Activated CD4-positive, CD25-positive, alpha-beta regulatory T cell treated with anti-CD3 and anti-CD28 coated beads, Interleukin-2, amount 50 U/mL, for 72 hours (primary cell): ENCODE results near the gene DDX41.

Experiments used
- DNase-seq: peaks from one replicate; pipeline ENCODE4 v3.0.0; 2021

DDX41 gene

DNA sequence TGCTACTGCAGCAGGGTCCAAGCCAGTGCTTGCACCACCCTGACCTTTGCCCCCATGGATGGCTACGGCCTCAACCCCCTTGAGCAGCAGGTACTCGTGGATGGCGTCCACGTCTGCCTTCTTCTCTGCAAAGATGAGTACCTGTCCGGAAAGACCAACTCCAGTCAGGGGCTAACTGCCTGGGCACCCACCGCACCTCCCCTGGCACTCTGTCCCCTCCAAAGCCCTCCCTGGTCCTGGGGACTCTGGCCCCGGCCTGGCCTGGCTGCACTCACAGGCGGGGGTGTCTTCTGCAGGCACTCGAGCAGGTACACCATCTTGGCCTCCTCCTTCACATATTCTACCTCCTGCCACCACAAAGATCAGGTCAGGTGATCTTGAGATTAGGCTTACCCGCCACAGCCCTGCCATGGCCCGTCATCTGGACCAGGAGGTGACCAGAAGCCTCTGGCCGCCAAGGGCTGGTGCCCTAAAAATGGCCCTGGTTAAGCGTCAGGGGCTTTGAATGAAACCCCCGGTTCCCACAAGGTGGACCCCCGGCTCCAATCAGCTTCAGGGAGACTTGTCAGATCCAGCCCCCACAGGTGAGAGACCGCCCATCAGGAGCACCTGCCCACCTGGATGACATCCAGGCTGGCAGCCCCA is 3.9 kb downstream of the DDX41 start:
- DNase-seq = no peak

DNA sequence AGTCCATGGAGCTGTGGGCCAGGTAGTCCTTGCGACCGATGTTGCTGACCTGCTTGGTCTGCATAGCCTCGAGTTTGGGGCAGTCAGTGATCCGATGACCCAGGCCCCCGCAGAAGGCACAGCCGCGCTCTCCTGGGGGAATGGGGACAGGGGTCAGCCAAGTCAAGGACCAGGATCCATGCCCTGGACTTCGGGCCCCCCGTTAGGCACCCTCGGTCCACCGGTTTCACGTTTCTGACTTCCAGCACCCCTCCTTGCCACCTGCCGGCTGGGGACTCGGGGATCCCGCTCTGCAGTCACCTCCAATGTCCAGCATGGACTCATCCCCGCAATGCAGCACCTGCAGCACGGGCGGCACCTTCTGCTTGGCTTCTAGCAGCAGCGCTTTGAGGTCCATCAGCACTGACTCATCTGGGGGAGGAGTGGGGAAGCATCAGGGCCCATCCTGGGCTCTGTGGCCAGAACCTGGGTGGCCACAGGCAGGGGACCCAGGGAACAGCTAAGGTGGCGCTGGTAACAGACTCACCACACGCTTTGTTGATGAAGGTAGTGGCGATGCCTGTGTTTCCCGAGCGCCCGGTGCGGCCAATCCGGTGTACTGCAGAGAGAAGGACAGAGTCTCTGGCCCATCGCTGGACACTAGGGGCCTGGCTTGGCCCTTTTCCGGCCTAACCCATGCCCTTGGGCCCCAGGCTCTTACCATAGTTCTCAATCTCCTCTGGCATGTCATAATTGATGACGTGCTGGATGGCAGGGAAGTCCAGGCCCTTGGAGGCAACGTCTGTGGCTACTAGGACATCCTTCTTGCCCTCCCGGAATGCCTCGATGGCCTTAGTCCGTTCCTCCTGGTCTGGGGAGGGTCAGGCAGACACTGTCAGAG is 4.7 kb downstream of the DDX41 start:
- no peak for DNase-seq

DNA sequence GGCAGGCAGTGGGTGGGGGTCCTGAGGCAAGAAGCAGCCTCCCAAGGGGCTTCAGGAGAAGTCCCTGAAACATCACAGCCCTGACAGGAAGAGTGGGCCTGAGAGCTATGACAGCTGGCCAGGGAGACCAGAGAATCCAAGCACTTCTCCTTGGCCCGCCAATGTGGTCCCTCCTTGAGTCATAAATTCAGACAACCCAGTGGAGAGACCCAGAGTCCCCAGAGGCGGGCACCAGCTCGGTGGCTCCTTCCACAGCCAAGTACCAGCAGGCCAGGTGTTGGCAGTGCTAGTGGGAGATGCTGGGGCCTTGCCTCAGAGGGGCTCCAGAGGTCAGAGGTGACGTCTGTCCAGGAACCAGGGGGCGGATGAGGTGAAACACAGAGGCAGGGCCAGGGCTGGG is 5.6 kb downstream of the DDX41 start:
- DNase-seq = no peak

DNA sequence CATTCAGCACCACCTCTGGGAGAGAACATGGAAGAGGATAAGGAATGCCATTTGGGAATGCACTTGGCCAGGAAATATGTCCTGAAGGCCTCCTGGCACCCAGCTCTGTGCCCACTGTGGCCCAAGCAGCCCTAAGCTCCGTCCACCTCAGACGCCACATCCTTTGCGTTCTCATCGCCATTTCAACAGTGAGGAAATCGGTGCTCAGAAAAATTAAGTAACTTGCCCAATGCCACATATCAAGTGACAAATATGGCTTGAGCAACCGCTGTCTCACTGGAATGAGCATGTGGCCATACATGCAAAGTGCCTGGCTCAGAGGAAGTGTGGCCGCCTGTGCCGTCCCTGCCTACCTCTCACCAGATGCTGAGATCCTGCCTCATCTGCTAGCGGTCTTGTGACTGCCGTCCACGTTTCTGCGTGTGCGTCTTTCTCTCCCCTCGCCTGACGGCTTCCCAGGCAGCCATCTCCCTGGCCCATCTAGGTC is 6.2 kb downstream of the DDX41 start:
- no peak for DNase-seq

DNA sequence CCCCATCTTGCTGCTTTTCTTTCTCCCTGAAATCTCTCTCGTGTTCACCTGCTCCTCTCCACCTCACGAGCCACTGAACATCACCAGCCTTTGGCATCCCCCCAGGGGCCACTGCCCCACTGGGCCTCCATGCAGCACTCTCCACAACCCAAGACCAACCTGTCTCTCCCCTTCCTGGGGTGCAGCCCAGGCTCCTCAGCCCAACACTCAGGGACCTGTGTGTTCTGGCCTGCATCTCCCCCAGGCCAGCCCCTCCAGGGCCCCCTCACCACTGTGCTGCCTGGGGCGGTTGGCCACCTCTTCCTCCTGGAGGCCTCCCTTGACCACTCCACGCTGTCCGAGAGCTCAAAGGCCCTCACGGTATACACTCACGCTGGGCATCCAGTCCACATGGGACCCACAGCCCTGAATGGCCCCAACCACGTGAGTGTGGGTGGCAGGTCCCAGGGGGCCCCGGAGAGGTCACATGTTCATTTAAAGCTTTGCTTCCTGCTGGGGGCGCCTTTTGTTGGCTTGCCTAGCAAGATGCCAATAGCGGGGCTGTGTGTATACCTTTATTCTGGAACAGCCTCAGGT is 6.7 kb downstream of the DDX41 start:
- DNase-seq = no peak

DNA sequence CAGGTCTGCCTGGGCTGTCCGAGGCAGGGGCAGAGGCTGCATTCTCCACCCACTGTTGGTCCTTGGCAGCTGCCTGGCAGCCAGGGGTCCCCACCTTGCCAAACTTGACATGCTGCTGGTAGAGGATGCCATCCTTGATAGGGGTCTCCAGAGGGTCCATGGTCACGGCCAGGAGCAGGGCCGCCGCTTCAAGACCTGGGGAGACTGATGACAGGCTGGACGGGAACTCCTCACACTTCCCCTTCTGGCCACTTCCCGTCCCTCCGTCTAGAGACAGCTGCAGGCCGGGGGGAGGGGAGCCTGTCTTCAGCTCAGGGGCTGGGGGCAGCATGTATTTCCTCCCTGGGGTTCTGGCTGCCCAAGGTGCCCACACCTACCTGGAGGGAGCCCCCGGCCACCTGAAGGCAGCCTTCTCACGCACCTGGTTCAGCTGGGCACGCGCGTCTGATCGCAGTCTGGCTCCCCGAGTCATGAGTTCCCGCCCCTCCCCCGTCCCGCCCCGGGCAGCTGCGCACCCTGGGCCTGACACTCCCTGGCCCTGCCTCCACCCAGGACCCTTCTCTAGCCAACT is 7.3 kb downstream of the DDX41 start, which contains the start of gene DOK3:
TSS of gene DOK3 (minus strand) at position 446 of the 571 bp plus-strand sequence. CDS start at position 160, 286 bp downstream.
- no peak for DNase-seq

DNA sequence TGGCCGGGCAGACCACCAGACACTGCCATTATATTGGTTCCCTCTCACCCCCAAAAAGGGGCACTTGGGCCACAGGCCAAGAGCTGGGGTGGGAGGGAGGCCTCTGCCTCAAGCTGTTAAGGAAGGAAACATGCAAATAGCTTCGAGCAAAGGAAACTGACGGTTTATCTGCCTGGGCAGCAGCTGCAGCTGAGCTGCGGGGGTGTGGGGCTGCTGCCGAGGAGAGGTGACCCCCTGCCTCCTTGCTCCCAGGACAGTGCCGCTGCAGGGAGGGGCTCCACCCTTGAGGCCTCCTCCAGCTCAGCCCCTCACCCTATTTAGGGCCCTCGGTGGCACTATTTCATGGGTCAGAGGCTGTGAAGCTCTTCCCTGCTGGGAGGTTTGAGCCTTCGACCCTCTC is 7.9 kb downstream of the DDX41 start:
- DNase-seq = no peak

DNA sequence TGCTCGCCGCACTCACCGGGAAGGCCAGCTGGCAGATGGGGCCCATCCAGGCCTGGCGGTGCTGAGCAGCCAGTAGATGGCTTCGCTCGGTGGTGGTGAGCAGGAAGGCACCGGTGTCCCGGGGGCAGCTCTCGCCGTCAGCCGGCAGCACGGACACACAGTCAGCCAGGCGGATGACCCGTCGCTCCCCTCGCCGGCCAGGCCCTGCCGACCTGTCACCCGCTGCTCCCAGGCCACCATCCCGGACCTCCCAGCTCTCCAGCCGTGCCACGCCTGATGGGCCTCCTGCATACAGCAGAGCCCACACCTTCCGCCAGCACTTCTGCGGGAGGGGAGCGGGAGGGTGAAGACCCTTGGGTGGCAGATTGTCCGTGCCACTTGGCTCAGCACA is 8.5 kb downstream of the DDX41 start:
- no peak for DNase-seq

DNA sequence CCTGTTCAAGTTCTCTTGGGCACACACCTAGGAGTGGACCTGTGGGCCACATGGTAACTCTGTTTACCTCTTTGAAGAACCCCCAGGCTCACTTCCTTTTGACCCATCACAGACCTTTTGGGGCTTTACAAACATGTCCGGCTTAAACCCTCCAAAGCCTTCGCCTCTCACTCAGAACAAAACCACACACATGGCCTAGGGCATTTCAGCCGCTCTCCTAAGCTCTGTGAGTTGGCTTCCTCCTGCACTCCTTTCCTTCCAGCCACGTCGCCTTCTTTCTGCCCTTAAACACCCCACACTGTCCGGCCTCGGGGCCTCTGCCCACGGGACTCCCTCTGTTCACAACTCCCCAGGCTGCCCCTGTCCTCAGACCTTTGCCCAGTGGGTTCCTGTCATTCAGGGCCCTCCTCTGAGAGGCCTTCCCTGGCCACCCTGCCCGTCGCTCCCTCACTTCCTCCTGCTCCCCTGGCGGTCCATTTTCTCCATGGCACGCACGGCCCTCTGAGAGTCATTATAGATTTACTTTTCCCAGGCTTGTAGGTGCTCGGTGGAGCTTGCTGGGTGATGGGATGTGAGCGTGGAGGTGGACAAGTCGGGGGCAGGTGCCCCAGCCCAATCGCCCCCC is 9.1 kb downstream of the DDX41 start:
- DNase-seq = no peak

DNA sequence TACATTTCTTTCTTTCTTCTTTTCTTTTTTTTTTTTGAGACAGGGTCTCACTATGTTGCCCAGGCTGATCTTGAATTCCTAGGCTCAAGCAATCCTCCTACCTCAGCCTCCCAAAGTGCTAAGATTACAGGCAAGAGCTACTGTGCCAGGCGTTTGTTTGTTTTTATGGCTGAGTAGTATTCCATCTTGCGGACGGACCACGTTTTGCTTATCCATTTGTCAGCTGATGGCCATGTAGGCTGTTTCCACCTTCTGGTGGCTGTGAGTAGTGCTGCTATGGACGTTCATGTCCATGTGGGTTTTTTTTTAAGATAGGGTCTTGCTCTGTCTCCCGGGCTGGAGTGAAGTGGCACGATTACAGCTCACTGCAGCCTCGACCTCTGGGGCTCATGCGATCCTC is 9.6 kb downstream of the DDX41 start:
- DNase-seq = no peak

DNA sequence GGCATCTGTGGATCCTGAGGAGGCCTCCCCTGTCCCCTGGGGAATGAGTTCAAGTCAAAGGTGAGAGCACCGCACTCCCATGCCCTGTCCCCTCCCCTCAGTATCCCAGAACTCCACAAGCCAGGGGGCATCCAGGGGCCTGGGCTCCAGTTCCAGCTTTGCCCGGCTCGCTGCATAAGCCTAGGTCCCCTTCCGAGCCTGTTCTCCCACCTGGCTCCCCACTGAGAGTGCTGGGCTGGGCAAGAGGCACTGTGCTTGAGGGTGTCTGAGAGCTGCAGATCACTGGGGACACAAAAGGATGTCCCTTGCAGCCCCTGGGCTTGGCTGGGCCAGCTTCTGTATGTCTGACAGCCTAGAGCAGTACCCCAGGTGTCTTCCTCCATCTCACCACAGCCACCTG is 11.7 kb downstream of the DDX41 start:
- DNase-seq = no peak

DNA sequence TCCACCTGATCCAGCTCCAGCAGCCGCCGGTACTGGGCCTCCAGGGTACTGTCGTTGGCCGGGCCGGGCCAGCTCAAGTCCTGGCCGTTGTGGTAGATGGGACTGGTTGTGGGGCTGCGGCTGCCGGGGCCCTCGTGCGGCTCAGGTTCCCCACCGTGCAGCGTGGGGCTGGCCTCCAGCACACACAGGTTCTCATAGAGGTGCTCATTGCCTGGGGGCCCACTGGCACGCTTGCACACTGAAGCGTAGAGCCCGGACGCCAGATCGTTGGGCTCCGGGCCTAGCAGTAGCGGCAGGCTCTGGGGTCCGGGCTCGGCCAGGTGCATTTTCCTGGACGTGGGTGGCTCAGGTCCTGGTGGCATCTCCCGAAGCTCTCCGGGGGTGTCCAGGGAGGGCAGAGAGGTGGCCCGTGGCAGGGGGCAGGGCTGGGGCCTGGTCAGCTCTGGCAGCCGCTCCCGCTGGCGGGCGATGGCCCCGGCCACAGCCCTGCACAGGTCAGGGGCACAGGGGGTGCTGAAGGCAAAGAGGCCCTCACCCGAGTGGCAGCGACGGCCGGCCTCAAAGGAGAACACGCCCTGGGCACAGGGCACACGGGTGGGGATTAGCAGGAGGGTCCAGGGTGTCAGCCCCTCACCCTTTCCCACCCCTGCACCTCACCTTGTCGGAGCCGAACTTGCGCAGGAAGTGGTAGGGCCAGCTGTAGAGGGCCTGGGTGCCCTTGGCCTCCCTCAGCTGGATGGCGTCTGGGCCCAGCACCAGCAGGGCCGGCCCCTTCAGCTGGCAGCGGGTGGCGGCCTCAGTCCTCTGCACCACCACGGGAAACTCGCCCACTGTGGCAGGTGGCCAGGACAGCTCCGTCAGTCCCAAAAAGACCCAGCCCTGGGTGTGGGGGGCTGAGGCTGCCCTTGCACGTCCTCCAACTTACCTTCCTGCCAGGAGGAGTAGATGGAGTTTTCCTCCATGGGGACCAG is 12.4 kb downstream of the DDX41 start:
- no peak for DNase-seq

DNA sequence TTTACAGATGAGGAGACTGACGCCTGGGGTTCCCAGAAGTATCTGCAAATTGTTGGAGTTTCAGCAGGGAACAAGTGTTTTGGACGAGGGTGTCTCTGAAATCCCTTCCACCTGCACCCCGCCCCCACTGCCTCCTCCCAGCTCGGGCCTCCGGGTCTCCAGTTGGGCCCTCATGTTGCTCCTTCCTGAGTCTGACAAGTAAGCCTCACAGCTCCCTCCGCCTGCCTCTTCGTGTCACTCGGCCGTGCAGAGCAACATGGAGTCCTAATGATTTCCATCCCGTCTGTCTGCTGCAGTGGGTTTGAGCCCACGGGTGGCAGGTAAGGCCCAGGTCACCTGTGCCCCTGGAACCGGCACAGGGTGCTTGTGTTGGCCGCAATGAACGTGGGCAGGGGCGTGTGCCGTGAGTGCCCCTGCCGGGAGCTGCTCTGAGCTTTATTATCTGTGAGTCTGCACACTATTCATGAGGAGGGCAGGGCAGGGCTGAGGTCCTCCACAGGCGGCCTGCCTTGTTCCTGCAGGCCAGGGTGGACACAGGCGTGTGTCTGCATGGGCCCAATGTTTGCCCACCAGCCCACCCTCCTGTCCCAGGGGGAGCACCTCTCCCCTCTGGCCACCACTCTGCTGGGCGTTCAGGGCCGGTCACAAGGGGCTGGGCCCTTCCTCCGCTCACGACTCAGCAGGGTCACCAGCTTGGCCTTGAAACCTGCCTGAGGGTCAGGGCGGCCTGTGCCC is 13.2 kb downstream of the DDX41 start:
- DNase-seq = no peak

DNA sequence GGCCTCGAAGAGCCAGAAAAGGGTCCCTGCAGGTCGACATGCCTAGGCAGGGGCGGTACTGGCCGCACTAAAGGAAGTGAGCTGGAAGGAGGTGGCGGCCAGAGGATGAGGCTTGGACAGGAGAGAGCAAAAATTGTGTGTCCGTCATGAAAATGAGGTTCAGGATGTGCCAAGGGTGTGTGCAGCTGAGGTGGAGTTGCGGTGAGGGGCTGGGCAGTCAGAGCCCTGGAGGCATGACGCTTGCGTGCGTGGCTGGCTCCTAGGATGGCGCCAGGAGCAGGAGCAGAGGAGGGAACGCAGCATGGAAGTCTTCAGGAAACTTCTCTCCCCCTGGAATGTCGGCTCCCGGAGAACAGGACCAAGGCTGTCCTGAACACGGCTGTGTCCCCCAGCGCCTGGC is 13.9 kb downstream of the DDX41 start:
- DNase-seq = no peak

DNA sequence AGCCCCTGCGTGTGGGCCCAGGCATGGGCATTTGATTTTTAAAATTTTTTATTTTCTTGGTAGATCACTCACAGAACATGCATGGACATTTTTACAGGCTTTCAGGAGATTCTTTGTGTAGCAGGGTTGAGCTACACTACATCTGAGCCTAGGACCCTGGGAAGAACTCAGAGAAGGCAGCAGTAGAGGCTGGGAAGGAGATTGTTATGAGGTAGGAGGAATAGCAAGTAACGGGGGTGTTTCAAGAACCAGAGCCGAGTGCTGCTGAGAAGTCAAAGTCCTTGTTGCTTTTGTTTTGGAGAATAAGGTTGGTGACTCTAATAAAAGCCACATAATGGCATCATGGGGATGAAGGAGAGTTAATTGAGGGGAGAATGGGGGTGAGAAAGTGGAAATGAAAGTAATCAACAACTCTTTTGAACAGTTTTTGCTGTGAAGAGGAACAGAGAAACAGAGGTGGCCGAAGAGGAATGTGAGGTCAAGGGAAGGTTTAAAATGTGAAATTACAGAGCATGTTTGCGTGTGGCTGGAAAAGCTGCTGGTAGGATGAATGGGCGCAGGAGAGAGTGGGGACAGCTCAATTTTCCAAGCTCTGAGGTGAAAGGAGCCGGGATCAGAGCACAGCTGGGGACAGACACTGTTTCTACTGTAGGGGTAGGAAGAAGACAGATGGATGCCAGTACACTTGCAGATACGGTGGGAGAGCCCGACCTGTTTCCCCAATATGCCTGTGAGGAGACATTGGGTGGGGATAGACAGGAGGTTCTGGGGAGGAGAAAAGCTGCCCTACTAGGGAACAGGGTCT is 14.7 kb downstream of the DDX41 start:
- DNase-seq = no peak

DNA sequence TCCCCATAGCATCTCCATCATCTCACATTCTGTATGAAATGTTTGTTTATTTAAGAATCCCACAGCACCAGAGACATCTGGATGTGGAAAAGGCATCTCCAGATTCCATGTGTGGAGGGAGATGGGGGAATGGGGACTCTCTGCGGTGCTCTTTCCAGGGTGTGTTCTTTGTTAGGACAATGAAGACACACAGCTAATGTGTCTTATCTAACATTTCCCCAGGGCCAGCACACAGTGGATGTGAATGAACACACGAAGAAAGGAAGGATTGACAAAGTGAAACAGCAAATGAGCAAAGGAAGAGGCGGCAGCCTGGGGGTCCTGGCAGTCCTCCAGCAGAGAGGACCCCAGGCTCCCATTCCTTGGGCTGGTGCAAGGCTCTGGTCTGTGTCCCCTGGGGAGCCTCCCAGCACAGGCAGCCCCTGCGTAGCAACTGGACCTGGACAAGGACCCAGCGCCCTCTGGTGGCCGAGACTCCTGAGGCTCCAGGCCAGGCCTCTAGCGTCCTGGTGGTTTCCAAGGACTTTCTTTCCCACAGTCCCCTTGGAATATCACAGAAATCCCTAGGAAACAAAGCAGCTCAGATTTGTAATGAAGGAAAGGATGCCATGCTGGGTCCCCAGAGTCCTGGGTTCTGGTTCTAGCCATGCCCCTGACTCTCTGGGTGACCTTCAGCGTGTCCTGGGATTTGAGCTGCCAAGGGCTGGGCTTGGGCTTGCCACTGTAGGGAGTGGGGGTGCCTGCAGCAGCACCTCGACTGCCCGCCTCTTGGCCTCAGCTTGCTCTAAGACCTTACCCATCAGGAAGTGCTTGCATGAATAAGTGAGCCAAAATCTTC is 15.9 kb downstream of the DDX41 start:
- DNase-seq = peak; percentile 88

DNA sequence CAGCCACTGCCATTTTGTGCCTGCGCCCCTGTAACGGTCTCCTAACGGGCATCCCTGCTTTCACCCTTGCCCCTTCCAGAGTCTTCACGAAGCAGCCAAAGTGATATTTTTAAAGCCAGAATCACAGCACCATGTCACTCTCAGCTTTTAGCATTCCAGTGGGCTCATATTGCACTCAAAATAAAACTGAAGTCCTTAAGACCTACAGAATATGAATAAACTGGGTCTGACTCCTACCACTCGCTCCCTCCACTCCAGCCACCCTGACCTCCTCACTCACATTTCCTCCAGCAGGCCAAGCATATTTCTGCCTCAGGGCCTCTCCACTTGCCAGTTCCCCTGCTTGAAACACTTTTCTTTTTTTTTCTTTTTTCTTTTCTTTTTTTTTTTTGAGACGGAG is 16.9 kb downstream of the DDX41 start:
- no peak for DNase-seq

DNA sequence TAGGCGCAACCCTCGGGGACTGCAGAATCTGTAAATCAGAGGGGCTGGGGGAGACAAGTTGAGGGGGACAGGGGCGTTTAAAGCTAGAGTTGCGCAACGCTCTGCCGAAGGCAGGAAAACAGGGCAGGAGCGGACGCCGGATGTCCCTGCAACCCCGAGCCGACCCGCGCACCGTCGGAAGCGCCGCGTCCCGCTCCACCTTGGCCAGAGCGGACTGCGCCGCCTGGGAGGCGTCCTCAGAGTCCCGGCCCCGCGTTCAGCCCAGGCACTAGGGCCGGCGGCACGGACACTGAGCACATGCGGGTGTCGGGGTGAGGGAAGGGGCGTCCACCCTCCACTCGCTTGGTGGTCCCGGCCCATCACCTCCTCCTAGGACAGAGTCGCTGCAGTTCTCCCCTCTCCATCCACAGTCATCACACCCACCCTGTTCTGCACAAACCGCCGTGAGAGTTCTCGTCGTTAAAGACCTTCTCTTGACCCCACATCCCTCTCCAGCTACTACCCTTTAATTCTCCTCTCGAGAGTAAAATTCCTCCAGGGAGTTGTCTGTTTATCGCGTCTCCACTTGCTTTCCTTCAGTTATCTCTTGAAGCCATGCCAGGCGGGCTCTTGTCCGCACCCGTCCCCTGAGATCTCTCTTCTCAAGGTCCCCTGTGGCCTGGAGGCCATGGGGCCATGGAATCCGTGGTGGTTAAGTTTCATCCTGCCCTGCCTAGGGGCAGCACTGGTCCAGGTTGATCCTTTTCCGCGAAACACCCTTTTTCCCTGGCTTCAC is 18.6 kb downstream of the DDX41 start:
- DNase-seq = peak; percentile 55
